ENCODE measurements around the gene RAB39B.

The RAB39B gene

GRCh38 chrX:155216179-155216939, 47.9 kb downstream of the RAB39B start, which contains the start of gene VBP1:
VBP1 (plus strand) TSS chrX:155216460; CDS start chrX:155216483, 23 bp downstream.
- peak; percentile 61 to 65 for DNase-seq (ENCODE audit: extremely low read depth in 1 of 2, low read depth in 1 of 2)

- DNase-seq (ENCODE audit: extremely low read depth in 1 of 2, low read depth in 1 of 2) = no peak
Measured at GRCh38 chrX:155215443-155216178, 48.7 kb downstream of the RAB39B start.

GRCh38 chrX:155213731-155214130, 50.6 kb downstream of the RAB39B start:
- no peak for DNase-seq (ENCODE audit: extremely low read depth in 1 of 2, low read depth in 1 of 2)

GRCh38 chrX:155211208-155211607, 53.1 kb downstream of the RAB39B start:
- no peak for DNase-seq (ENCODE audit: extremely low read depth in 1 of 2, low read depth in 1 of 2)

All from activated CD8-positive, alpha-beta memory T cell treated with anti-CD3 and anti-CD28 coated beads for 1 hour (primary cell).